HepG2 (cell line): Measurements from ENCODE around the gene ARPC1B. TPM values are rescaled to one million over a fixed set of nuclear protein-coding genes. Genes with fewer than 3 reads are reported as not detected.

Experiments used
- BRD4 ChIP-seq: sonication (generic); formaldehyde crosslinking; IDR thresholded peaks from 2 replicates; pipeline ENCODE4 v1.4.0; 2020; ENCODE audit warnings: missing genetic modification reagents
- ELK4 ChIP-seq: sonication (generic); formaldehyde crosslinking; IDR thresholded peaks from 2 replicates; pipeline ENCODE4 v1.9.0; 2021; ENCODE audit warnings: missing genetic modification reagents, borderline replicate concordance
- FOXK2 ChIP-seq: fragments of 450-650 bp; IDR thresholded peaks from 2 replicates; pipeline ENCODE4 v1.6.1; 2016
- FOXM1 ChIP-seq: sonication (generic); formaldehyde crosslinking; IDR thresholded peaks from 2 replicates; pipeline ENCODE4 v1.5.0; 2020; ENCODE audit warnings: missing genetic modification reagents
- HDAC2 ChIP-seq: sonication (generic); formaldehyde crosslinking; IDR thresholded peaks from 2 replicates; pipeline ENCODE4 v1.4.0; 2020; ENCODE audit warnings: missing genetic modification reagents
- KAT7 ChIP-seq: IDR thresholded peaks from 2 replicates; pipeline ENCODE4 v1.6.1; 2018; ENCODE audit warnings: borderline replicate concordance, missing compliant biosample characterization
- MAFG ChIP-seq: sonication (generic); formaldehyde crosslinking; IDR thresholded peaks from 2 replicates; pipeline ENCODE4 v1.5.1; 2020; ENCODE audit warnings: mild to moderate bottlenecking, missing genetic modification reagents
- MATR3 ChIP-seq: sonication (generic); formaldehyde crosslinking; IDR thresholded peaks from 2 replicates; pipeline ENCODE4 v1.4.0; 2020; ENCODE audit warnings: missing genetic modification reagents
- MED13 ChIP-seq: sonication (generic); formaldehyde crosslinking; IDR thresholded peaks from 2 replicates; pipeline ENCODE4 v1.5.0; 2020; ENCODE audit warnings: missing genetic modification reagents
- MYC ChIP-seq: sonication (generic); formaldehyde crosslinking; IDR thresholded peaks from 2 replicates; pipeline ENCODE4 v1.9.0; 2021; ENCODE audit warnings: missing genetic modification reagents, borderline replicate concordance
- PAX8 ChIP-seq: sonication (generic); formaldehyde crosslinking; IDR thresholded peaks from 2 replicates; pipeline ENCODE4 v1.8.0; 2022; ENCODE audit warnings: mild to moderate bottlenecking, missing genetic modification reagents, borderline replicate concordance
- PHF20 ChIP-seq: sonication (generic); formaldehyde crosslinking; IDR thresholded peaks from 2 replicates; pipeline ENCODE4 v1.5.0; 2020; ENCODE audit warnings: mild to moderate bottlenecking, missing genetic modification reagents
- RFX5 ChIP-seq: IDR thresholded peaks from 2 replicates; pipeline ENCODE4 v1.6.1; 2011; ENCODE audit warnings: low read depth, low read length, improper control_type of control experiment
- SMAD3 ChIP-seq: sonication (generic); formaldehyde crosslinking; IDR thresholded peaks from 2 replicates; pipeline ENCODE4 v1.4.0; 2020; ENCODE audit warnings: missing genetic modification reagents
- TAF15 ChIP-seq: fragments of 200-400 bp; formaldehyde crosslinking; IDR thresholded peaks from one replicate; pipeline ENCODE4 v1.6.1; 2018; ENCODE audit warnings: mild to moderate bottlenecking, low read depth, low read length; ENCODE audit not compliant: poor library complexity, severe bottlenecking
- TEAD2 ChIP-seq: sonication (generic); formaldehyde crosslinking; IDR thresholded peaks from 2 replicates; pipeline ENCODE4 v1.9.0; 2021; ENCODE audit warnings: missing genetic modification reagents
- ZBTB8A ChIP-seq: sonication (generic); formaldehyde crosslinking; IDR thresholded peaks from 2 replicates; pipeline ENCODE4 v1.4.0; 2020; ENCODE audit warnings: mild to moderate bottlenecking, low read depth, missing genetic modification reagents, borderline replicate concordance
- ZMAT3 ChIP-seq: sonication (generic); formaldehyde crosslinking; conservative IDR thresholded peaks from 2 replicates; pipeline ENCODE4 v1.7.0; 2021; ENCODE audit warnings: missing genetic modification reagents
- ZNF501 ChIP-seq: sonication (generic); formaldehyde crosslinking; IDR thresholded peaks from 2 replicates; pipeline ENCODE4 v1.5.1; 2020; ENCODE audit warnings: mild to moderate bottlenecking, moderate library complexity, missing genetic modification reagents
- ZNF550 ChIP-seq: sonication (generic); formaldehyde crosslinking; IDR thresholded peaks from 2 replicates; pipeline ENCODE4 v1.4.0; 2020; ENCODE audit warnings: mild to moderate bottlenecking, missing genetic modification reagents, borderline replicate concordance
- ZNF605 ChIP-seq: sonication (generic); formaldehyde crosslinking; IDR thresholded peaks from 2 replicates; pipeline ENCODE4 v1.8.0; 2022; ENCODE audit warnings: mild to moderate bottlenecking, missing genetic modification reagents
- ZNF879 ChIP-seq: sonication (generic); formaldehyde crosslinking; IDR thresholded peaks from 2 replicates; pipeline ENCODE4 v1.8.1; 2023; ENCODE audit warnings: missing genetic modification reagents
- polyA plus RNA-seq, 8 experiments: library from polyadenylated mRNA; depleted of rRNA in 3 of 8; stranded (reverse) in 7 of 8; unstranded in 1 of 8; fragments of >200 nt; fragmentation: Illumina TruSeq in 4 of 8; extraction: Trizol in 4 of 8; gene quantifications; 2 replicates each; pipeline versions ENCODE4 v1.2.1 to v1.2.3, GENCODE V29; 2011 to 2016; ENCODE audit warnings: low read depth in 4 of 8, missing spikeins in 1 of 8, mixed read lengths in 1 of 8; ENCODE audit not compliant: insufficient read depth in 1 of 8
- total RNA-seq, 5 experiments: library from RNA; depleted of rRNA; stranded (reverse); fragments of >200 nt; fragmentation: Illumina TruSeq; extraction: Trizol; gene quantifications; 2 replicates each; pipeline ENCODE4 v1.2.3, GENCODE V29; 2016; ENCODE audit warnings: low read depth in 1 of 5
- TF ChIP-seq, protein P1 (sequence below): sonication (generic); formaldehyde crosslinking; IDR thresholded peaks from 2 replicates; pipeline ENCODE4 v1.4.0; 2020; ENCODE audit warnings: missing genetic modification reagents
- TF ChIP-seq, protein P2 (sequence below): sonication (generic); formaldehyde crosslinking; IDR thresholded peaks from 2 replicates; pipeline ENCODE4 v1.4.0; 2020; ENCODE audit warnings: mild to moderate bottlenecking, missing genetic modification reagents
- TF ChIP-seq, protein P3 (sequence below): sonication (generic); IDR thresholded peaks from 2 replicates; pipeline ENCODE4 v1.6.1; 2016; ENCODE audit warnings: low read depth, borderline replicate concordance
- TF ChIP-seq, protein P4 (sequence below): sonication (generic); formaldehyde crosslinking; IDR thresholded peaks from 2 replicates; pipeline ENCODE4 v1.4.0; 2020; ENCODE audit warnings: low read depth, mild to moderate bottlenecking, missing genetic modification reagents

The ARPC1B gene
- total and polyA plus RNA-seq, 2 of the 13 experiments (the other 11 are each of a cell fraction or from before 2014, with no cell fraction given): 72.9 to 89.1 TPM

DNA sequence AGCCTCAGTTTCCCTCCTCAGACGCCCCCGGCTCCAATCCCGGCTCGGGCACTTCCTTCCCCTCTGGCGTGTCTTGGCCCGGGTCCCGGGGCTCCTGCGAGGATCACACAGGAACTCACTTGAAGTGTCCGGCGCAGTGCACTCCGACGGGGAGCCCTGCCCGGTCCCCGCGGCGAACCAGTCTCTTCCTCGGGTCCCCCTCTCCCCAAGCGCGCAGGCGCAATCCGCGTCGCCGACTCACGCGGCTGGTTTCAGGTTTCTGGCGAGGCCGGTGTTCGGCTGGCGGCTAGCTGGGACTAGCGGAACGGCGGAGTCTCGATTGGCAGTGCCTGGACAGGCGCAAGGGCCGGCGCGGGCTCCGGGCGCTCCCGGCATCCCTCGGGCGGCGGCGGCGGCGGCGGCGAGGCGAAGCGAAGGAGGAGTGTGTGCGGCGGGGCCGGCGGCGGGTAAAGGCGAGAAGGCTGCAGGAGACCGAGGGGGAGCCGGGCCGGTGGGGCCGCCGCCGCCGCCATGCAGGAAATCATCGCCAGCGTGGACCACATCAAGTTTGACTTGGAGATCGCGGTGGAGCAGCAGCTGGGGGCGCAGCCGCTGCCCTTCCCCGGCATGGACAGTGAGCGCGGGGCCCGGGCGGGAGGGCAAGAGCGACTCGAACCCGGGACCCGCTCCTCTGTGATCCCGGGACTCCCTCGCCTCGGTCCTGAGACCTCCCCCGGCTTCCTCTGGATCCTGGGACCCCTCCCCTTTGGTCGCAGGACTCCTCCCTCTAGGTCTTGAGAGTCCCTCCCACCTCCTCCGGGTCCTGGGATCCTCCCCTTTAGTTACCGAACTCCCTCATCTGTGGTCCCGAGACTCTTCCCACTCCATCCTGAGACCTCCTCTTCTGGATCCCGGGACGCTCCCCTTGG is 64.3 kb downstream of the ARPC1B start, which contains the start of the genes CPSF4 and PTCD1 (continued):
- TF ChIP-seq, protein P1, sequence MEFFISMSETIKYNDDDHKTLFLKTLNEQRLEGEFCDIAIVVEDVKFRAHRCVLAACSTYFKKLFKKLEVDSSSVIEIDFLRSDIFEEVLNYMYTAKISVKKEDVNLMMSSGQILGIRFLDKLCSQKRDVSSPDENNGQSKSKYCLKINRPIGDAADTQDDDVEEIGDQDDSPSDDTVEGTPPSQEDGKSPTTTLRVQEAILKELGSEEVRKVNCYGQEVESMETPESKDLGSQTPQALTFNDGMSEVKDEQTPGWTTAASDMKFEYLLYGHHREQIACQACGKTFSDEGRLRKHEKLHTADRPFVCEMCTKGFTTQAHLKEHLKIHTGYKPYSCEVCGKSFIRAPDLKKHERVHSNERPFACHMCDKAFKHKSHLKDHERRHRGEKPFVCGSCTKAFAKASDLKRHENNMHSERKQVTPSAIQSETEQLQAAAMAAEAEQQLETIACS (CRISPR knock-in tag): no peak
- TF ChIP-seq RFX5: no peak
- TF ChIP-seq TEAD2 (CRISPR knock-in tag): no peak
- peak; percentile 44; the same call in 1 of the 2 replicates for TF ChIP-seq ZNF501 (CRISPR knock-in tag)
- no peak for TF ChIP-seq MAFG (CRISPR knock-in tag)
- 0 out of 2 replicates have a peak, but pooled peaks have one; percentile 21 for TF ChIP-seq PAX8 (CRISPR knock-in tag)
- TF ChIP-seq SMAD3 (CRISPR knock-in tag): peak; percentile 88
- TF ChIP-seq ZBTB8A (CRISPR knock-in tag): no peak
- peak; percentile 67; the same call in 1 of the 2 replicates for TF ChIP-seq ZMAT3
- peak; percentile 61 for TF ChIP-seq TAF15
- no peak for TF ChIP-seq FOXK2
- no peak for TF ChIP-seq ZNF550 (CRISPR knock-in tag)
- TF ChIP-seq MYC: peak; percentile 93
- TF ChIP-seq, protein P2, sequence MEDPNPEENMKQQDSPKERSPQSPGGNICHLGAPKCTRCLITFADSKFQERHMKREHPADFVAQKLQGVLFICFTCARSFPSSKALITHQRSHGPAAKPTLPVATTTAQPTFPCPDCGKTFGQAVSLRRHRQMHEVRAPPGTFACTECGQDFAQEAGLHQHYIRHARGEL (CRISPR knock-in tag): no peak
- no peak; the same call in 1 of the 2 replicates for TF ChIP-seq ZNF605 (CRISPR knock-in tag)
- peak; percentile 72; the same call in 1 of the 2 replicates for TF ChIP-seq HDAC2
- TF ChIP-seq ZNF879 (CRISPR knock-in tag): no peak; the same call in 1 of the 2 replicates
- TF ChIP-seq ELK4 (CRISPR knock-in tag): no peak
- 0 out of 2 replicates have a peak, but pooled peaks have one; percentile 38 for TF ChIP-seq MED13
- TF ChIP-seq MATR3 (CRISPR knock-in tag): no peak
- no peak for TF ChIP-seq FOXM1 (CRISPR knock-in tag)
- no peak for TF ChIP-seq BRD4 (CRISPR knock-in tag)
- peak; percentile 85 for TF ChIP-seq PHF20 (CRISPR knock-in tag)
- TF ChIP-seq KAT7: peak; percentile 86; the same call in 1 of the 2 replicates
- TF ChIP-seq, protein P3, sequence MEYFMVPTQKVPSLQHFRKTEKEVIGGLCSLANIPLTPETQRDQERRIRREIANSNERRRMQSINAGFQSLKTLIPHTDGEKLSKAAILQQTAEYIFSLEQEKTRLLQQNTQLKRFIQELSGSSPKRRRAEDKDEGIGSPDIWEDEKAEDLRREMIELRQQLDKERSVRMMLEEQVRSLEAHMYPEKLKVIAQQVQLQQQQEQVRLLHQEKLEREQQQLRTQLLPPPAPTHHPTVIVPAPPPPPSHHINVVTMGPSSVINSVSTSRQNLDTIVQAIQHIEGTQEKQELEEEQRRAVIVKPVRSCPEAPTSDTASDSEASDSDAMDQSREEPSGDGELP: peak; percentile 54; the same call in 1 of the 2 replicates
- TF ChIP-seq, protein P4, sequence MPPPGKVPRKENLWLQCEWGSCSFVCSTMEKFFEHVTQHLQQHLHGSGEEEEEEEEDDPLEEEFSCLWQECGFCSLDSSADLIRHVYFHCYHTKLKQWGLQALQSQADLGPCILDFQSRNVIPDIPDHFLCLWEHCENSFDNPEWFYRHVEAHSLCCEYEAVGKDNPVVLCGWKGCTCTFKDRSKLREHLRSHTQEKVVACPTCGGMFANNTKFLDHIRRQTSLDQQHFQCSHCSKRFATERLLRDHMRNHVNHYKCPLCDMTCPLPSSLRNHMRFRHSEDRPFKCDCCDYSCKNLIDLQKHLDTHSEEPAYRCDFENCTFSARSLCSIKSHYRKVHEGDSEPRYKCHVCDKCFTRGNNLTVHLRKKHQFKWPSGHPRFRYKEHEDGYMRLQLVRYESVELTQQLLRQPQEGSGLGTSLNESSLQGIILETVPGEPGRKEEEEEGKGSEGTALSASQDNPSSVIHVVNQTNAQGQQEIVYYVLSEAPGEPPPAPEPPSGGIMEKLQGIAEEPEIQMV (CRISPR knock-in tag): no peak
